Stimulated activated CD4-positive, alpha-beta T cell treated with anti-CD3 and anti-CD28 coated beads, Interleukin-2, amount 100 ng/mL, for 4 hours (primary cell): Measurements from ENCODE around the gene DMD.
"Not testable (repeated sequence)": the region's sequence is repeated elsewhere in the genome, so short reads cannot be mapped to it uniquely, and the experiment has no call there.

Source experiments
- DNase-seq: peaks from one replicate; pipeline ENCODE4 v3.0.0-alpha.2; 2020; ENCODE audit warnings: low read depth

DMD gene

GRCh38 chrX:32598707-32599106 is 612.6 kb downstream of the DMD start:
- DNase-seq = no peak

- DNase-seq = no peak
Measured at GRCh38 chrX:32597777-32598176, 613.6 kb downstream of the DMD start.

GRCh38 chrX:32592786-32593185 is 618.6 kb downstream of the DMD start:
- DNase-seq = no peak

- no peak for DNase-seq
Measured at GRCh38 chrX:32591589-32591988, 619.8 kb downstream of the DMD start.

- no peak for DNase-seq
Measured at GRCh38 chrX:32582729-32583128, 628.6 kb downstream of the DMD start.

GRCh38 chrX:32576885-32577284 is 634.5 kb downstream of the DMD start:
- no peak for DNase-seq

GRCh38 chrX:32572644-32573043 is 638.7 kb downstream of the DMD start:
- no peak for DNase-seq

GRCh38 chrX:32571579-32571978 is 639.8 kb downstream of the DMD start:
- DNase-seq = no peak

- DNase-seq = no peak
Measured at GRCh38 chrX:32562261-32562660, 649.1 kb downstream of the DMD start.

GRCh38 chrX:32545101-32545500 is 666.2 kb downstream of the DMD start:
- DNase-seq = no peak

- no peak for DNase-seq
Measured at GRCh38 chrX:32538554-32538953, 672.8 kb downstream of the DMD start.

GRCh38 chrX:32533848-32534247 is 677.5 kb downstream of the DMD start:
- no peak for DNase-seq

GRCh38 chrX:32532262-32532661 is 679.1 kb downstream of the DMD start:
- DNase-seq = no peak

- DNase-seq = no peak
Measured at GRCh38 chrX:32530802-32531403, 680.4 kb downstream of the DMD start.

GRCh38 chrX:32528451-32528850 is 682.9 kb downstream of the DMD start:
- DNase-seq = not testable (repeated sequence)

GRCh38 chrX:32525234-32525633 is 686.1 kb downstream of the DMD start:
- no peak for DNase-seq

- DNase-seq = no peak
Measured at GRCh38 chrX:32524385-32524784, 687.0 kb downstream of the DMD start.

GRCh38 chrX:32520789-32521188 is 690.6 kb downstream of the DMD start:
- DNase-seq = no peak

GRCh38 chrX:32514986-32515385 is 696.4 kb downstream of the DMD start:
- DNase-seq = no peak

GRCh38 chrX:32501606-32502005 is 709.7 kb downstream of the DMD start:
- no peak for DNase-seq

- DNase-seq = no peak
Measured at GRCh38 chrX:32496671-32497070, 714.7 kb downstream of the DMD start.

GRCh38 chrX:32495855-32496254 is 715.5 kb downstream of the DMD start:
- DNase-seq = no peak

- DNase-seq = no peak
Measured at GRCh38 chrX:32489125-32489524, 722.2 kb downstream of the DMD start.

GRCh38 chrX:32483534-32484136 is 727.7 kb downstream of the DMD start:
- DNase-seq = no peak
